Effector memory CD4-positive, alpha-beta T cell (primary cell): ENCODE data around the gene TRAF6.
"Not testable (repeated sequence)": the region's sequence is repeated elsewhere in the genome, so short reads cannot be mapped to it uniquely, and the experiment has no call there.

Experiments used
- DNase-seq, 3 donors: peaks; one replicate each; pipeline ENCODE4 v3.0.0-alpha.2; 2020
- H3K27ac ChIP-seq: 2 replicates; pipeline ENCODE4 v1.7.0; 2013; ENCODE audit warnings: mild to moderate bottlenecking, low read length, moderate library complexity; ENCODE audit not compliant: insufficient read depth, poor library complexity, severe bottlenecking
- H3K27me3 ChIP-seq: replicated peaks from 2 replicates; pipeline ENCODE4 v1.7.0; 2013; ENCODE audit warnings: mild to moderate bottlenecking, low read length; ENCODE audit not compliant: insufficient read depth, control insufficient read depth, poor library complexity, severe bottlenecking
- H3K36me3 ChIP-seq: 2 replicates; pipeline ENCODE4 v1.7.0; 2013; ENCODE audit warnings: mild to moderate bottlenecking, low read length, moderate library complexity; ENCODE audit not compliant: control insufficient read depth, insufficient read depth
- H3K4me1 ChIP-seq: 2 replicates; pipeline ENCODE4 v1.7.0; 2013; ENCODE audit warnings: low read length, mild to moderate bottlenecking; ENCODE audit not compliant: control insufficient read depth, insufficient read depth, poor library complexity, severe bottlenecking
- H3K4me3 ChIP-seq: 2 replicates; pipeline ENCODE4 v1.7.0; 2013; ENCODE audit warnings: low read length, low read depth, mild to moderate bottlenecking; ENCODE audit not compliant: insufficient read depth, poor library complexity, severe bottlenecking
- H3K9me3 ChIP-seq: 2 replicates; pipeline ENCODE4 v1.7.0; 2013; ENCODE audit warnings: mild to moderate bottlenecking, low read length, moderate library complexity; ENCODE audit not compliant: control insufficient read depth

The TRAF6 gene

DNA sequence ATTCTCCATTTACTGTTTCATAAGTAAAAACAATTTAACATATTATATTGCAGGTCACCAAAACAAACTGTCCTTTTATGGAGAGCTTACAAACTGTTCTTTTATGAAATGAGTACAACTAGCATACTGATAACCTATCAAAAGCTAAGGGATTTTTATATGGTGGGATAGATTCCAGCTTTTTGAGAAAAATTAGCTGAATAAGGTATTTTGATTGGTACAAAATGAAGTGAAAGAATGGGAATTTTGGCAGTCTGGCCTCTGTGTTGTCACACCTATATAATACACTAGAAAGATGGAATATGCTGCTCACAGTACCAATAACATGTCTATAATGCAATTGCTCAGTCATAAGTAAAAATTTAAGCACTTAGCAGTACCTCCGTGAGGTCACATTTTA, 11.4 kb downstream of the TRAF6 start:
- no peaks in the 10 kb centered on the region for H3K4me1 ChIP-seq
- no peak for DNase-seq
- no peaks in the 10 kb centered on the region for H3K9me3 ChIP-seq
- H3K36me3 ChIP-seq = peaks cover 65% of the 10 kb centered on the region
- no peaks in the 10 kb centered on the region for H3K27me3 ChIP-seq
- no peak overlapping the region for H3K4me3 ChIP-seq
- no peak overlapping the region for H3K27ac ChIP-seq

DNA sequence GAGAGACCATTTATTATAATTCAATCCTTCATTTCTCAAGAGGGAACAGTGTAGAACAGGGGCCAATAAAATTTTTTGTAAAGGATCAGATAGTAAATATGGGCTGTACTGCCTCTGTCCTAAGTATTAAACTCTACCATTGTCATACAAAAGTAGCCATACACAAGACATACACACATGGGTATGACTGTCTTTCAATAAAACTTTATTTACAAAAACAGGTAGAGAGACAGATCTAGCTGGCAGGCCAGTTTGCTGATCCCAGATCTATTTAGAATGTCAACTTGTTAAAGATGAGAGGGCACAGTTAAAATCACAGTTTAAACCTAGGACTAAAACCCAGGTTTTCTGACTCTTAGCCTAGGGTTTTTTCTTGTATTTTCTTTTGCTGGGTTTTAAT, 16.7 kb downstream of the TRAF6 start:
- H3K27ac ChIP-seq = no peak overlapping the region
- DNase-seq = no peak
- no peak overlapping the region for H3K4me3 ChIP-seq
- peaks cover 55% of the 10 kb centered on the region for H3K36me3 ChIP-seq
- H3K9me3 ChIP-seq = no peaks in the 10 kb centered on the region
- no peaks in the 10 kb centered on the region for H3K4me1 ChIP-seq
- no peaks in the 10 kb centered on the region for H3K27me3 ChIP-seq

DNA sequence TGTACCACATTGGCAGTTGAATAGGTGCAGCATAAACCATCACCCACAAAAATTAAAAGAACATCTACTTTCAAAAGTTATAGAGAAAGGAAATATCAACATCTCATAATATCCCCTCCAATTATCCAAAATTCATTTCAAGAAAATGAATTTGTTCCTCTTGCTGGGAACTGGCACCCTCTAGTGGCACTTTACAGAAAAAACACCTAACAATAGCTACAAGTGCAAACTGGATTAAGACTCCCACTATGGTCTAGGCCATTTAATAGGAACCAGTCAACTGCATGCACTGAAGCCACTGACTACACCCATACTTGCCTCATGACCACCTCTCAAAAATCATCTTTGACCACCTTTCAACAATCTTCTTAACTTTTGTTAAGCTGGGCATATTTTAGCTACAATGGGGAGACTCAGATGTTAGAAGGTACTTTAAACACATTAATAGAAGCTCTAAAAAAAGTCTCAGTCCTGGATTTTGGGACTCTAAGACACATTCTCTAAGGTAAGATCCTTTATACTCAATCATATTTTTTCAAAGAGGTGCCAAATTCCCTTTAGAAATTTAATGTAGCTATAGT, 17.3 kb downstream of the TRAF6 start:
- Histone ChIP-seq H3K27me3 (no peaks in the 10 kb centered on the region), H3K9me3 (no peaks in the 10 kb centered on the region), H3K4me3 (no peak overlapping the region), H3K36me3 (peaks cover 51% of the 10 kb centered on the region), H3K27ac (no peak overlapping the region), H3K4me1 (no peaks in the 10 kb centered on the region)
- DNase-seq = peak in 1 of 3 donors; percentile 8

DNA sequence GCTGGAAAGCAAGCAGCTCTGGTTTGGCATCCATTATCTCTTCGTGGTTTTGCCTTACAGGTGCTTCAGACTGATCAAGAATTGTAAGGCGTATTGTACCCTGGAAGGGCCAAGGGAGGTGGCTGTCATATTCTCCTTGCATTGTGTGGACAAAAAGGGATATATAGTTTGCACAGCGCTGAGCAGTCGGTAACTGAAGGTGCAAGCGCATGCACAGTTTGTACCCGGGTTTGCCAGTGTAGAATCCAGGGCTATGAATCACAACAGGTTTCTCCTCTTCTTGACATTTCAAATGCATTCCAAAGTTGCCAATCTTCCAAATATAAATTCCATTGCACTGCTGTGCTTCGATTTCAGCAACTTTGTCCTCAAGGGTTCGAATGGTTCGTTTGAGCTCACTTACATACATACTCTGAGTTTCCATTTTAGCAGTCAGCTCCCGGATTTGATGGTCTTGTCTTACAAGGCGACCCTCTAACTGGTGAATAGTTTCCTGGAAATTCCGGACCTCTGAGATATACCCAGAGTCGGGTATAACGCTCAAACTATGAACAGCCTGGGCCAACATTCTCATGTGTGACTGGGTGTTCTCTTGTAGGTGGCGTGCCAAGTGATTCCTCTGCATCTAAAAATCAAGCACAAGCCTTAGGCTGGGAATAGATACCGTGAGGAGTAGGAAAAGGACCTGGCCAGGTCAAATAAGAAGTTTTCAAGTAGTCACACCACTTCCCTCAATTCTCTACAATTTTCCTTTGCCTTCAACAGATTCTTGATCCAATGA, 19.9 kb downstream of the TRAF6 start:
- DNase-seq = no peak
- no peak overlapping the region for H3K4me3 ChIP-seq
- H3K4me1 ChIP-seq = no peaks in the 10 kb centered on the region
- H3K9me3 ChIP-seq = no peaks in the 10 kb centered on the region
- H3K36me3 ChIP-seq = peaks cover 34% of the 10 kb centered on the region
- no peaks in the 10 kb centered on the region for H3K27me3 ChIP-seq
- H3K27ac ChIP-seq = no peak overlapping the region

DNA sequence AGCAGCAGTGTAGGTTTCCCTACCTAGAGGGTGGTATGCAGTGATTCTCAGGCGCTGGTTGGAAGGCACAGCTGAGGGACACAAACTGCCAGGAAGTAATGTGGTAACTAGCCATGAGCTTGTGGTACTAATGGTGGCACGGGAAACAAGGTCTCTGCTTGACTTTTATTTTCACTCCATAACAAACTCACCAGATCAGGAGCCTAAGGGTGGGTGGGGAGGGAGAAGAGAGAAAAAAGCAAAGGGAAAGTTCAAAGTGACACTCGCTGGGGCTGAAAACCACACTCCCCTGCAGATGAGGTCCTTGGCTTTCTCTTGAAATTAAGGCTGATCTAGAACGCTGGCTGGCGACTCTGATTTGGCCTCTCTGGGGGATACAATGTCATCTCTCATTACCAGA, 22.0 kb downstream of the TRAF6 start:
- Histone ChIP-seq H3K4me1 (no peaks in the 10 kb centered on the region), H3K9me3 (no peaks in the 10 kb centered on the region), H3K27me3 (no peaks in the 10 kb centered on the region), H3K4me3 (no peak overlapping the region), H3K36me3 (peaks cover 32% of the 10 kb centered on the region), H3K27ac (no peak overlapping the region)
- no peak for DNase-seq

DNA sequence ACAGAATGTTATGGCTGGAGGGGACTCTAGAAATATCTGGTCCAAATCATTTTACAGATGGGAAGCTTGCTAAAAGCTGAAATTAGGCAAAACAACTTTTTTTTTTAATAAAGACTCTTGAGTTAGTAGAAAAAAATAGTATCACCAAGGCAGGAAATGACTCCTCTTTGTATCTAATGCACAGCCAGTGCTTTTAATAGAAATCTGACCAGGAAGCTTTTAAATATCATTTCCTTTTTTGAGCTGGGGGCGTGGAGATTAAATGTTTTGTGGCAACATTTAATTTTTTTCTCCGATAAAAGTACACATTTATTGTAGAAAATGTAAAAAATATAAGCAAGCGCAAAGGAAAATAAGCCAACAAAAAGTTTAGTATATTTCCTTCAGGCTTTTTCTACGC, 22.5 kb downstream of the TRAF6 start:
- Histone ChIP-seq H3K27ac (no peak overlapping the region), H3K4me3 (no peak overlapping the region), H3K4me1 (no peaks in the 10 kb centered on the region), H3K36me3 (peaks cover 32% of the 10 kb centered on the region), H3K27me3 (no peaks in the 10 kb centered on the region), H3K9me3 (no peaks in the 10 kb centered on the region)
- DNase-seq = no peak

DNA sequence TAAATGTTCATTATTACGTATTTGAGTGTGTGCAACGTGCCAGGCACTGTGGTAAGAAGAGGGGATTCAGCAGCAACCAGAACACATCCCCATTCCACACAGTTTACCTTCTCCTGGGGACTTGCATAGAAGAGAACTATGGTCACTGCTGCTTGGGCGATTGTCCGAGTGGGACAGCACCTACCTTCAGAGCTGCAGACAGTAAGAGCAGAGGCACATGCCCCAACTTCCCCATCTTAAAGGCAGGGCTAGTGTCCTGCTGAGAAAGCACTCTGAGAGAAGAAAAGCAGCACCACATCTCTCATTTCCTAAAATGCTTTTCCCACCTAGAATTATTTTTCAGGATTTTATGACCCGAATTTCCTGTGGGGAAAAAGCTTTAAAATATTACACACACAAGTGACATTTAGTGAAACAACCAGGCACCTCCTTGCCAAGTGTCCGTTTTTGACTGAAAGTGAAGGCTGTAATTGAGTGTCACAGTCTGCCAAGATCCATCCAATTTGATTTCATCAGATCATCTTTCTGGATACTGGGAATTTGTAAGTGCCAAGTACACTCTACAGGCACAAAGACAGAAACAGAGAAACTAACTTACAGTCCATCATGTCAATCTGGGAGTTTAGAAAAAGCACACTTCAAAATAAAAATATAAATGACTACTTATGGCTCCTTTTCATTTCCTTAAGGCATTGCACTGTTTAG, 24.6 kb downstream of the TRAF6 start:
- Histone ChIP-seq H3K27ac (no peak overlapping the region), H3K27me3 (no peaks in the 10 kb centered on the region), H3K9me3 (no peaks in the 10 kb centered on the region), H3K4me1 (no peaks in the 10 kb centered on the region), H3K36me3 (peaks cover 17% of the 10 kb centered on the region), H3K4me3 (no peak overlapping the region)
- DNase-seq = no peak

DNA sequence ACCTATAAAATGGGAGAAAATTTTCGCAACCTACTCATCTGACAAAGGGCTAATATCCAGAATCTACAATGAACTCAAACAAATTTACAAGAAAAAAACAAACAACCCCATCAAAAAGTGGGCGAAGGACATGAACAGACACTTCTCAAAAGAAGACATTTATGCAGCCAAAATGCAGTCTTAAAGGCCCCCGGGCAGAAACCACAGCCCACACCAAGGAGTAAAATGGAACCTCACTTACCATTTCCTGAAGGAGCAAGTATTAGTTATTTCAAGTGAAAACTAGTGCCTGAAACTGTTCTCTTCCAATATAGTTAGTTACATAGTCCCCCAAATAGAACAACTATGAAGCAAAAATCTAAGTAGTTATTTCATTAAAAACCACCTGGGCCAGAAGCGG, 27.0 kb downstream of the TRAF6 start:
- H3K27me3 ChIP-seq, H3K27ac ChIP-seq, DNase-seq, H3K36me3 ChIP-seq, H3K4me1 ChIP-seq, H3K9me3 ChIP-seq, H3K4me3 ChIP-seq: not testable (repeated sequence)

DNA sequence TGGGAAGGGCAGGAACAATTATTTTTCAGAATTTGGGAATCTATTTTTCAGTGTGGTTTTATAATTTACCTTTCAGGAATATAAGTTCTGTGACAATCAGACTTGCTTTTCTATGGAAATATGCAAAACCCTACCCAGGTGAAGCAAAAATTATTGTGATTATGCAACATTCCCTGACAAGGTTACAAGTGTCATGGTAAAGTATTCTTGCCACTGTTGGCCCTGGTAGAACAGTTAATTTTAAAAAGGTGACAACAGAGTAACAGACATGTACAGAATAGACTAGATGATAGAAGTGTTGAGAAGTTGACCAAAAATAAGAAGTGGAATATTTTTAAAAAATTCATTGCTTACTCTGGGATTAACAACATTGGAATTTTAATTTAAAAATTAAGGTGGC, 29.2 kb downstream of the TRAF6 start:
- H3K4me1 ChIP-seq = no peaks in the 10 kb centered on the region
- no peak for DNase-seq
- no peaks in the 10 kb centered on the region for H3K9me3 ChIP-seq
- no peak overlapping the region for H3K4me3 ChIP-seq
- no peaks in the 10 kb centered on the region for H3K27me3 ChIP-seq
- H3K36me3 ChIP-seq = peaks cover 7% of the 10 kb centered on the region
- H3K27ac ChIP-seq = no peak overlapping the region

DNA sequence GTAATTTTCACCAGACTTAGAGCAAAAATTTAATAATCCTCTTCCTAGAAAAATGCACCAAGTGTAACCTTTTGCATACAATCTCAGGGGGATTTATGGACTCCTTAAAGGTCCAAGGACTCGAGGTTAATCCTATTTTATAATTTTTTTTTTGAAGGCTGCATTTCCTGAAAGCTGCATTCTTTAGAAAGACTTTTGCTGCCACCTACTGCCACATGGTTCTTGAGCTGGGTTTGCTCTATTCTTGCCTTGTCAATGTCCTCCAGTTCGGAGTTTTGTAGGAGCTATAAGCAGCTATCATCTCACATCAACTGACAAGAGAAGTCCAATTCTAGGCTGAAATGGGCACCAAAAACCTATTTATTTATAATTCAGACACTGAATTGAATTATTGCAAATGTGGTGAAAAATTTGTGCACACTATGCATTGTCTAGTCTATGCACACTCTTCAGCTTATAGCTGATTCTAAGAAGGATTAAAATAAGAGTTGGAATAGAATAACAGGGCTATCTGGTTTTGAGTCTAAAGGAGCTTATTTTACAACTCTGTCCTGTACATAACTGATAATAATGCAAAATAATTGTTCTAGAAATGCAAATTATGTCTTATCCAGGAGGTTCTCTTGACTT, 31.3 kb downstream of the TRAF6 start:
- DNase-seq = peak in 1 of 3 donors; percentile 17

More for the DNA sequence above, 31.3 kb downstream of the TRAF6 start:
- no peaks in the 10 kb centered on the region for H3K27me3 ChIP-seq
- no peaks in the 10 kb centered on the region for H3K36me3 ChIP-seq
- H3K27ac ChIP-seq = no peak overlapping the region
- H3K4me3 ChIP-seq = no peak overlapping the region
- H3K4me1 ChIP-seq = no peaks in the 10 kb centered on the region
- H3K9me3 ChIP-seq = no peaks in the 10 kb centered on the region
